HCT116 (cell line): ENCODE measurements around the gene EGFL8. TPM values are rescaled to one million over a fixed set of nuclear protein-coding genes. Genes with fewer than 3 reads are reported as not detected.

Experiments used
- ATAC-seq: fragments of 200-7000 bp; cut with Tn5 transposase; 2 replicates; pipeline ENCODE4 v1.9.1; 2020; ENCODE audit warnings: mild to moderate bottlenecking, moderate library complexity
- BruUV-seq: library from RNA; stranded (reverse); fragments of 400-500 nt; replicated peaks from 2 replicates; lab custom pipeline; 2021; lab: Mats Ljungman, UMichigan
- CTCF ChIA-PET: fragments of 300-600 bp; sonication (Branson Sonifier 250); formaldehyde crosslinking; loops from one replicate; lab custom pipeline; 2021; ENCODE audit warnings: antibody characterized with exemption; lab: Charles Lee
- POLR2A ChIA-PET: fragments of 300-600, 350-600 bp; sonication (Branson Sonifier 250); formaldehyde crosslinking; loops from one replicate; lab custom pipeline; 2021; ENCODE audit warnings: antibody characterized with exemption; lab: Charles Lee
- RAD21 ChIA-PET, 2 experiments: fragments of 300-600 bp; sonication (Branson Sonifier 250); formaldehyde crosslinking; loops; one replicate each; lab custom pipeline; 2023; ENCODE audit warnings: low total read pairs in 2 of 2; ENCODE audit not compliant: uncharacterized antibody in 2 of 2, unreplicated experiment in 2 of 2, low non-redundant PET in 1 of 2; lab: Charles Lee
- DNase-seq: peaks from one replicate; pipeline ENCODE4 v3.0.0-alpha.2; 2010; ENCODE audit warnings: low read depth, low spot score
- H2AFZ ChIP-seq: fragments of 200-600 bp; shearing (Covaris generic), sonication (generic); 2 replicates; pipeline ENCODE4 v1.6.1; 2017; ENCODE audit warnings: low read depth, mixed run types, mixed read lengths, antibody characterized with exemption, low read length; ENCODE audit not compliant: poor library complexity, severe bottlenecking
- H3K27ac ChIP-seq: 2 replicates; pipeline ENCODE4 v1.5.1; 2012; ENCODE audit warnings: low read depth, low read length
- H3K27me3 ChIP-seq: fragments of 200-600 bp; sonication (generic); 2 replicates; pipeline ENCODE4 v1.6.1; 2016; ENCODE audit warnings: mixed run types, low read length, mixed read lengths; ENCODE audit not compliant: insufficient read depth
- H3K36me3 ChIP-seq, 2 experiments: fragments of 200-500 bp in 1 of 2; fragments of 200-600 bp in 1 of 2; sonication (Bioruptor generic) in 1 of 2; sonication (generic) in 1 of 2; 2 replicates each; pipeline versions ENCODE4 v1.5.1 to v1.6.1; 2014 to 2016; ENCODE audit warnings: low read length in 2 of 2, inconsistent platforms in 1 of 2, mixed read lengths in 1 of 2, mixed run types in 1 of 2; ENCODE audit not compliant: insufficient read depth in 2 of 2, control insufficient read depth in 1 of 2
- H3K4me1 ChIP-seq, 2 experiments: fragments of 200-600 bp in 1 of 2; sonication (generic) in 1 of 2; 2 replicates each; pipeline versions ENCODE4 v1.5.1 to v1.6.1; 2012 to 2017; ENCODE audit warnings: low read length in 2 of 2, inconsistent platforms in 1 of 2, mild to moderate bottlenecking in 1 of 2, mixed read lengths in 1 of 2, mixed run types in 1 of 2, moderate library complexity in 1 of 2; ENCODE audit not compliant: insufficient read depth in 2 of 2, control insufficient read depth in 1 of 2
- H3K4me2 ChIP-seq: fragments of 200-600 bp; sonication (generic); 2 replicates; pipeline ENCODE4 v1.6.1; 2017; ENCODE audit warnings: mixed run types, low read length, mixed read lengths
- H3K4me3 ChIP-seq, 2 experiments: fragments of 200-600 bp in 1 of 2; sonication (generic) in 1 of 2; replicated peaks in 1 of 2; 2 replicates each; pipeline ENCODE4 v1.5.1; 2011 to 2016; ENCODE audit warnings: low read length in 2 of 2, control low read depth in 1 of 2, low read depth in 1 of 2, mild to moderate bottlenecking in 1 of 2, mixed read lengths in 1 of 2, mixed run types in 1 of 2
- H3K79me2 ChIP-seq: fragments of 200-600 bp; sonication (generic); 2 replicates; pipeline ENCODE4 v1.6.1; 2017; ENCODE audit warnings: mild to moderate bottlenecking, mixed run types, low read length, moderate library complexity, mixed read lengths; ENCODE audit not compliant: insufficient read depth
- H3K9ac ChIP-seq: fragments of 200-600 bp; sonication (generic); 2 replicates; pipeline ENCODE4 v1.6.1; 2016; ENCODE audit warnings: low read length, mixed read lengths
- H3K9me2 ChIP-seq: fragments of 200-600 bp; sonication (generic), shearing (Covaris generic); 2 replicates; pipeline ENCODE4 v1.6.1; 2017; ENCODE audit warnings: mixed run types, mild to moderate bottlenecking, moderate library complexity; ENCODE audit not compliant: insufficient read depth
- H3K9me3 ChIP-seq, 2 experiments: fragments of 200-500 bp in 1 of 2; fragments of 200-600 bp in 1 of 2; sonication (Bioruptor generic) in 1 of 2; sonication (generic) in 1 of 2; 2 replicates each; pipeline ENCODE4 v1.6.1; 2014 to 2017; ENCODE audit warnings: low read length in 2 of 2, mixed read lengths in 2 of 2, inconsistent platforms in 1 of 2, low read depth in 1 of 2, mild to moderate bottlenecking in 1 of 2, mixed run types in 1 of 2, moderate library complexity in 1 of 2; ENCODE audit not compliant: control insufficient read depth in 1 of 2, insufficient read depth in 1 of 2
- H4K20me1 ChIP-seq: fragments of 200-600 bp; sonication (generic), shearing (Covaris generic); 2 replicates; pipeline ENCODE4 v1.6.1; 2017; ENCODE audit warnings: mixed run types, mild to moderate bottlenecking, moderate library complexity; ENCODE audit not compliant: insufficient read depth
- CTCF ChIP-seq, 3 experiments: fragments of 200-600 bp in 1 of 3; sonication (generic) in 1 of 3; IDR thresholded peaks in 2 of 3; conservative IDR thresholded peaks in 1 of 3; 2 replicates each; pipeline ENCODE4 v1.5.1; 2012 to 2017; ENCODE audit warnings: low read depth in 2 of 3, low read length in 2 of 3, antibody characterized with exemption in 1 of 3, borderline replicate concordance in 1 of 3, control low read depth in 1 of 3, mild to moderate bottlenecking in 1 of 3, mixed read lengths in 1 of 3, mixed run types in 1 of 3, moderate library complexity in 1 of 3; ENCODE audit not compliant: insufficient read depth in 1 of 3
- EZH2 ChIP-seq: fragments of 200-600 bp; sonication (generic); IDR thresholded peaks from 2 replicates; pipeline ENCODE4 v1.6.1; 2017; ENCODE audit warnings: antibody characterized with exemption, mixed run types
- SIN3A ChIP-seq: IDR thresholded peaks from 2 replicates; pipeline ENCODE4 v1.6.1; 2012; ENCODE audit warnings: low read depth
- ZBTB33 ChIP-seq: IDR thresholded peaks from 2 replicates; pipeline ENCODE4 v1.6.1; 2011; ENCODE audit warnings: mild to moderate bottlenecking, low read length, moderate library complexity; ENCODE audit not compliant: insufficient replicate concordance; ENCODE audit errors: extremely low read depth
- ZNF274 ChIP-seq: fragments of 200-500 bp; sonication (Bioruptor generic); IDR thresholded peaks from 2 replicates; pipeline ENCODE4 v1.6.1; 2014; ENCODE audit warnings: mild to moderate bottlenecking, low read depth, low read length, inconsistent platforms
- intact Hi-C: fragments of 100-400 bp; cut with micrococcal nuclease; formaldehyde crosslinking; loops from 2 replicates; pipeline ENCODE4 v1.10.0; 2022
- total RNA-seq: library from RNA; stranded (reverse); gene quantifications from one replicate; pipeline ENCODE4 v1.2.1, GENCODE V29; 2021; ENCODE audit not compliant: unreplicated experiment

EGFL8 gene
- total RNA-seq, 1 experiment from 2014 or later: 29.0 TPM

GRCh38 chr6:32194388-32194787 lies 30.0 kb downstream of the EGFL8 start:
- ChIA-PET RAD21 (no interaction called here), CTCF (no interaction called here), POLR2A (interaction anchor here (1.8 kb wide), 1 partner anchor 9 kb away, joined by 11 read pairs; no protein-coding TSS in a partner anchor)
- no peaks in the 10 kb centered on the region for H3K9me3 ChIP-seq
- peak overlapping the region; percentile 71 for H3K27ac ChIP-seq
- intact Hi-C loops: no loop called here
- peak overlapping the region; percentile 91 for H3K4me2 ChIP-seq
- H3K79me2 ChIP-seq: peaks cover 3% of the 10 kb centered on the region; the same call in 1 of the 2 replicates
- H2AFZ ChIP-seq: no peak overlapping the region
- peak overlapping the region in 1 of 2 experiments; percentile 65; a peak in 1 of 4 replicates for H3K4me3 ChIP-seq
- ATAC-seq: no peak
- H3K27me3 ChIP-seq: no peaks in the 10 kb centered on the region
- DNase-seq: no peak
- no peaks in the 10 kb centered on the region for H3K36me3 ChIP-seq
- no peak for TF ChIP-seq ZNF274
- TF ChIP-seq CTCF (IDR thresholded peaks at IDR 0.05 in 2 of 3, conservative IDR thresholded peaks at IDR 0.05 in 1 of 3; ENCODE audit: borderline replicate concordance in 1 of 3, insufficient read depth in 1 of 3, low read depth in 2 of 3, low read length in 2 of 3): no peak
- no peak for TF ChIP-seq SIN3A
- no peak for TF ChIP-seq ZBTB33
- TF ChIP-seq EZH2: no peak
- no TSS peak for BruUV-seq
- no peaks in the 10 kb centered on the region for H3K9me2 ChIP-seq
- no peaks in the 10 kb centered on the region for H4K20me1 ChIP-seq
- peak overlapping the region; percentile 76 for H3K9ac ChIP-seq
- peaks cover 27 to 62% of the 10 kb centered on the region in 2 experiments for H3K4me1 ChIP-seq
